Left cardiac atrium (tissue), 4 donors: ENCODE results near the gene SAFB. TPM values are rescaled to one million over a fixed set of nuclear protein-coding genes. Genes with fewer than 3 reads are reported as not detected.

ENCODE experiments used
- ATAC-seq, 2 donors: fragments of 200-7000 bp; cut with Tn5 transposase; one replicate each; pipeline ENCODE4 v1.9.1; 2020; ENCODE audit warnings: mild to moderate bottlenecking in 2 of 2, moderate library complexity in 2 of 2
- DNase-seq: peaks from one replicate; pipeline ENCODE4 v3.0.0-alpha.2; 2020
- intact Hi-C, 2 donors: fragments of 100-400 bp; cut with DNase I; formaldehyde crosslinking; loops; one replicate each; pipeline versions ENCODE4 v1.14.1 to v1.15.1; 2022 to 2023
- long read RNA-seq: library from polyadenylated mRNA; unstranded; transcript quantifications from one replicate; pipeline ENCODE4 v2.0.0, GENCODE V29; 2021
- total RNA-seq, 2 donors: library from RNA; stranded (reverse); fragmentation: NEBNext Ultra II Directional; extraction: Animal tissue kit (Norgen Biotek cat#: 25700); gene quantifications; one replicate each; pipeline ENCODE4 v1.2.1, GENCODE V29; 2021
- donor health status: DM: no; HTN: yes; CAD: no.
- donor health status: DM: no; HTN: yes; CAD: no; lungs with severe emphysema.
- donor health status: DM: yes; HTN: yes; CAD: no.
- donor health status: Dilated cardiomyopathy.

SAFB gene
- 10 to 100 TPM; 51.7 to 63.2 TPM for total RNA-seq
- long read RNA-seq, transcript SAFB-201 (21 exons, 3,042 nt) = minor isoform, 19 of 210 reads
- long read RNA-seq, transcript SAFB-211 (21 exons, 3,014 nt) = major isoform, 73 of 210 reads
- long read RNA-seq, transcript SAFB-205 (21 exons, 2,842 nt) = minor isoform, 62 of 210 reads
- long read RNA-seq, partial matches to known transcripts = 15 of 210 reads
- long read RNA-seq, other reads (novel, unspliced or antisense) = 41 of 210 reads

- peak; percentile 100 for DNase-seq
- intact Hi-C loops = no loop called here
- ATAC-seq = peak; percentile 96 to 97
Observed at GRCh38 chr19:5622465-5623396, at the start of gene SAFB, which contains the start of gene SAFB2. TSS of gene SAFB (plus strand) at chr19:5623083. CDS start at chr19:5623206, 123 bp downstream. TSS of gene SAFB2 (minus strand) at chr19:5622776. CDS start at chr19:5622715, 61 bp downstream.

GRCh38 chr19:5575590-5575989 is 47.3 kb upstream of the SAFB start:
- no peak for DNase-seq
- intact Hi-C loops = loop anchor here in 1 of 2 donors (5.0 kb wide), 1 partner anchor 528 kb away; no protein-coding TSS in a partner anchor
- ATAC-seq = no peak

DNA sequence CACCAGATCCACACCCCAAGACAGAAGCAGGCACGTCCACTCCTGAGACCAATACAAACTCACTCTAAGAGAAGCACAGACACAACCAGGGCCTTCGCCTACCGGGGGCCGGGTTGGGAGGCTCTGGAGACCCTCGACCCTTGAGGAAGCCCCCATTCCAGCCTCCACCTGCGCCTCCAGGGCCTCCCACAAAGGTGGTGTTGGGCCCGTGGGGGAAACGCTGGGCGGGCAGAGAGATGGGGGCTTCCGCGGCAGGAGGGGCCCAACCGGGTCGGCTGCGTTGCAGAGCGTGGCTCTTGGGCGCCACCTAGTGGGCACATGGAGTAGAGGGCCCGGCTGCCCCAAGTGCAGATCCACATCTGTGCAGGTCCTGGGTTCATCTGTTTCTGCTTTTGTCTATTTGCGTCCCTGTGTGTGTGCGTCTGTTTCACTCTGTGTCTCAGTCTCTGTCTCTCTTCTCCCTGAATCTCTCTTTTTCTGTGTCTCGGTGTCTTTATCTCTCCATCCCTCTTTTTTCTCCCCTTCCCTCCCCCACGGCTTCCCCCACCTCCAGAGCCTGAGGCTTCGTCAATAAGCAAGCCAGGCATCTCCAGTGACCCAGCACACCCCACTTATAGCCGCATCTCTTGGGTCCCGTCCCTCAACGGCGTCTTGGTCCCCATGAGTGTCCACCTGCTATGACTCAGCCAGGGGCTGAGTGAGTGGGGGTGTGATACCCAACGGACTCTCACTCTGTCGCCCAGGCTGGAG is 44.6 kb upstream of the SAFB start:
- intact Hi-C loops = loop anchor here in 1 of 2 donors (5.0 kb wide), 1 partner anchor 531 kb away; no protein-coding TSS in a partner anchor
- DNase-seq (peak; percentile 71), ATAC-seq (peak; percentile 87)

GRCh38 chr19:5579286-5579685 is 43.6 kb upstream of the SAFB start:
- no peak for ATAC-seq
- no peak for DNase-seq
- intact Hi-C loops = loop anchor here in 1 of 2 donors (5.0 kb wide), 1 partner anchor 532 kb away; no protein-coding TSS in a partner anchor

- DNase-seq (no peak), ATAC-seq (no peak)
- intact Hi-C loops = loop anchor here (5.0 to 10.0 kb wide), 2 partner anchors 532 to 535 kb away; no protein-coding TSS in a partner anchor
Observed at GRCh38 chr19:5579697-5580096, 43.2 kb upstream of the SAFB start.

DNA sequence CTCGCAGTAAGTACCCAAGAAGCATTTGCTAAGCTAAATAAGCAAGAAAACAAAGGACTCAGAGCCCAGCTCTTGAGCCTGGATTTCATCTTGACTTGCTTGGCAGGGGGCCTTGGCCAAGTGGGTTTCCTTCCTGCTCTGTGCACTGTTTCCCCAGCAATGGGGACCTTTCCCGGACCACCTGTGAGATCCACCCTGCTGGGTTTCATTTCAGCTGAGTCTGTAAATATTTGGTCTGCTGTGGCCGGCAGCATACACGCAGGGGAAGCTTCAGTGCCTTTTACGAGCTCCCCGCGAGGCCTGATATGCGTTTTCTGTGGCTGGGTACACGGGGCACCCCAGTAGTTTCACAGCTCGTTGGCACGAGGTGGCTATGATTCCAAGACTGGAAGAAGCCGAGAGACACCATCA is 42.7 kb upstream of the SAFB start:
- DNase-seq (no peak), ATAC-seq (no peak)
- intact Hi-C loops = loop anchor here in 1 of 2 donors (10.0 kb wide), 1 partner anchor 535 kb away; no protein-coding TSS in a partner anchor

DNA sequence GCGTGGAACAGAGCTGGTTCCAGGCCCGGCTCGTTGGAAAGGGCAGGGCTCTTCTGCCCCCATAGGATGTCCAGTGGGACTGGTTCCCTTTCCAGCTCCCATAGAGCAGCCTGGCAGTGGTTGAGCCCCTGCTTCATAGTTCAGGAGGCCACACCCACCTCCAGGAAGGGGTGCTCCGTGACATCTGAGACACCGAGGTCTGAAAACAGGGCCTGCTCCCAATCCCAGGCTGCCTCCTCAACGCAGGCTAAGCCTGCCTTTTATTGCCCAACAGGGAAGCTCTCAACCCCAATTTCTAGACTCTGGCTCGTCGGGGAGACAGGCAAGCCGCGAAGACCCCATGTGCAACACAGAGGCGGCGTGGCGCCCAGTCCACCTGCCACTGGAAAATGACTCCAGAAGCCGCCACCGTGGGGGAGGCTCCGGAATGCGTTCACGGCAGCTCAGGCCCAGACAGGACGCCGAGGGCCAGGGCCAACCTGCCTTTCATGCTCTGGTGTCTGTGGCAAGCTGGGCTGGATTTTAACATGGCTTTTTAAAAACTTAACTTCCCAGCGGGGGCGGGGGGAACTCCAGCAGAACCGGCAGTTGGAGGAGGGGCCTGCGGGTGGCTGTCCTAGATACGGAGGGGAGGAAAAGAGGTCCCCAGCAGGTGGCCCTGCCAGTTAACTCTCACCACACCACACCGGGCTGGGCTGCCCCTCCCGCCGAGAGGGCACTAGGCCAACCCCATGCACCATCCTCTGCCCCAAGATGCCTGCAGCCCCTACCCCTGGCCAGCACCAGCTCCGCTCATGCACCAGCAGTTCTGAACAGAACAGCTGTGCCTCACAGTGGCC is 37.2 kb upstream of the SAFB start:
- peak; percentile 32 to 42 for ATAC-seq
- peak; percentile 50 for DNase-seq
- intact Hi-C loops = loop anchor here in 1 of 2 donors (10.0 kb wide), 1 partner anchor 541 kb away; no protein-coding TSS in a partner anchor

- intact Hi-C loops = loop anchor here in 1 of 2 donors (10.0 kb wide), 1 partner anchor 542 kb away; no protein-coding TSS in a partner anchor
- peak in 1 of 2 donors; percentile 11 for ATAC-seq
- no peak for DNase-seq
Observed at GRCh38 chr19:5586300-5587070, 36.4 kb upstream of the SAFB start.

- DNase-seq (no peak), ATAC-seq (no peak)
- intact Hi-C loops = loop anchor here in 1 of 2 donors (10.0 kb wide), 1 partner anchor 542 kb away; no protein-coding TSS in a partner anchor
Observed at GRCh38 chr19:5587071-5587455, 35.8 kb upstream of the SAFB start.

- DNase-seq (no peak), ATAC-seq (no peak)
- intact Hi-C loops = loop anchor here in 1 of 2 donors (10.0 kb wide), 1 partner anchor 543 kb away; no protein-coding TSS in a partner anchor
Observed at GRCh38 chr19:5587661-5588060, 35.2 kb upstream of the SAFB start.

DNA sequence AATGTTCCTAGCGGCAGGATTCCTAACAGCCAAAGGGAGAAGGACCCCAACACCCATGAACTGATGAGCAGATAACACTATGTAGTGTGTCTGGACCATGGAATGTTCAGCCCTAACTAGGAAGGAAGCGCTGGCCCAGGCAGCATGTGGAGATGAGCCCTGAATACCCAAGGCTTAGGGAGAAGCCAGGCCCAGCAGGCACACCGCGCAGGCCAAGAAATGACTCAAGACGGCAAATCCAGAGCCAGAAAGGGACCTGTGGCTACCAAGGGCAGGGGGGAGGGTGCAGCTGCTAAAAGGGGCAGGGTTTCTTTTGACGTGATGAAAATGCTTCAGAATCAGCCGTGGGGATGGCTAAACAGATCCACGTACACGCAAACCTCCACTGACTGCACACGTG is 34.4 kb upstream of the SAFB start:
- ATAC-seq (peak in 1 of 2 donors; percentile 4), DNase-seq (no peak)
- intact Hi-C loops = loop anchor here in 1 of 2 donors (10.0 kb wide), 1 partner anchor 544 kb away; no protein-coding TSS in a partner anchor

DNA sequence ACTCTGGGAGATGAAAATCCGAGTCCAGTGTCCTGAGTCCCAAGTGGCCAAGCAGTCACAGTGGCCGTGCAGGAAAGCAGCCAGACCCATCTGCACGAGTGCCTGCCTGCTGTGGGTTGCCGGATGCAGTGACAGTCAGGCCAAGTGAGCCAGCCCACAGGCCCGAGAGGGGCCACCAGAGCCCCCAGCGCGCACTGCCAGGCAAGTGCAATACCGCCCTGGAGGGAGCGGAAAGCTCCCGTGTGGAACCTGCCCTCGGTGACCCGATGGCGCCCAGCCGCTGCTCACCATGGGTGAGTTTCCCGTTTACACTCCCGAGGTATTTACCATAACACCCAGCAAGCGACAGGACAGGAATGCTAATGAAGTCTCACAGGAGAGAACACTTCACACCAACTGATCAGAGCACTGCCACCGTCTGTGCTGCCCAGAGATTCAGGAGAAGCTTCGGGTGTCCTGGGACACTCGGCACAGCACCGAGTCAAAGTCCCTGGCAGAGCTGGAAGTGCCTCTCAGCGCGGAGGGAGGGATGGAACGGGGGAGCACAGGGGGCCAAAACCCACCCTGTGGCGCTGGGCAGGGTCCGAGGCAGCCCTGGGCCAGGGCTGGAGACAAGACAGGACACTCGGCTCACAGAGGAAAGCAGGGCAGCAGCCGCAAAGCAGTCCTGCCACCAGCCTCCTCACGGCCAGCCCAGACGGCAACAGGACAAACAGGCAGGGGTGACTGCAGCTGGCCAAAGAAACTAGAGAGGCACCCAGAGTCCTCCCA is 33.8 kb upstream of the SAFB start:
- ATAC-seq (peak; percentile 5 to 39), DNase-seq (no peak)
- intact Hi-C loops = loop anchor here in 1 of 2 donors (10.0 kb wide), 1 partner anchor 544 kb away; no protein-coding TSS in a partner anchor

- DNase-seq (no peak), ATAC-seq (no peak)
- intact Hi-C loops = no loop called here
Observed at GRCh38 chr19:5590151-5590864, 32.6 kb upstream of the SAFB start.

DNA sequence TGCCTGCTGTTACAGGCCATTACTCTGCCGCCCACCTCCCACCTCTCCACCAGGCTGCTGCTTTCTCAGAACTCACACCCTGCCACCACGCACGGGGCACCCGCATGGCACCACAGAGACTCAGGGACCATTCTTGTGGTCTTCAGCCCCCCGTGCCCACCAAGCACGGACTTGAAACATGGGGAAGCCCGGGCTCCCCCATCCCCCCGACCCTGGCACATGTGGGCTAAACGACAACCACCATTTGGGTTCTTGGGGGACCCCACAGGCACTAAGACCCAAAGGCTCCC is 32.1 kb upstream of the SAFB start:
- intact Hi-C loops = no loop called here
- no peak for ATAC-seq
- no peak for DNase-seq

DNA sequence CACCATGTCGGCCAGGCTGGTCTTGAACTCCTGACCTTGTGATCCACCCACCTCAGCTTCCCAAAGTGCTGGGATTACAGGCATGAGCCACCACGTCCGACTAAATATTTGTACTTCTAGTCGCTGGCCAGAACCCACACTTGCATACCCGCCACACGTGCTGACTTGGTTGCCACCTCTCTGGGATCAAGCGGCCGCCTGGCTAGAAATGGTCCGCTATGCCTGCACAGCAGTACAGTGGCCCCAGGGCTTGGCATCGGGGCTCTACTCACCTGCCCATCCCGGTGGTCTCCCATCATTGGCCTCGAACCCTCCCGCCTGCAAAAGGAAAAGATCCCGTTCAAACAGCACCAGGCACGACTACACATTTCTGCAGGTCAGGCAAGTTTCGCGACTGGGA is 31.4 kb upstream of the SAFB start:
- DNase-seq = no peak

More for the DNA sequence above, 31.4 kb upstream of the SAFB start:
- intact Hi-C loops = no loop called here
- no peak for ATAC-seq
